WTC11 (cell line): ENCODE measurements around the gene SIPA1L3. TPM values are rescaled to one million over a fixed set of nuclear protein-coding genes. Genes with fewer than 3 reads are reported as not detected.

Experiments
- ATAC-seq: fragments of 200-7000 bp; cut with Tn5 transposase; 2 replicates; pipeline ENCODE4 v1.10.0; 2021; ENCODE audit warnings: mild to moderate bottlenecking, moderate library complexity
- CTCF ChIA-PET: fragments of 300-600 bp; sonication (Branson Sonifier 250); formaldehyde crosslinking; loops from one replicate; lab custom pipeline; 2021; ENCODE audit warnings: antibody characterized with exemption; lab: Charles Lee
- POLR2A ChIA-PET: fragments of 350-600 bp; sonication (Branson Sonifier 250); formaldehyde crosslinking; loops from one replicate; lab custom pipeline; 2021; ENCODE audit warnings: antibody characterized with exemption; lab: Charles Lee
- DNase-seq: peaks from one replicate; pipeline ENCODE4 v3.0.0; 2021; ENCODE audit warnings: low spot score
- H3K27ac Mint-ChIP-seq: 2 replicates; pipeline ENCODE4 v1.8.0; 2021; ENCODE audit warnings: mixed read lengths
- H3K27me3 Mint-ChIP-seq: 2 replicates; pipeline ENCODE4 v1.8.0; 2021; ENCODE audit warnings: low read depth, mild to moderate bottlenecking, moderate library complexity, mixed read lengths
- H3K36me3 Mint-ChIP-seq: 2 replicates; pipeline ENCODE4 v1.8.0; 2021; ENCODE audit warnings: mixed read lengths
- H3K4me1 Mint-ChIP-seq: 2 replicates; pipeline ENCODE4 v1.8.0; 2022; ENCODE audit warnings: mixed read lengths
- H3K4me3 Mint-ChIP-seq: 2 replicates; pipeline ENCODE4 v1.8.0; 2021; ENCODE audit warnings: mild to moderate bottlenecking, moderate library complexity, mixed read lengths
- H3K9me3 Mint-ChIP-seq: 2 replicates; pipeline ENCODE4 v1.8.0; 2021; ENCODE audit warnings: mixed read lengths
- CREB1 ChIP-seq: sonication (generic); formaldehyde crosslinking; IDR thresholded peaks from 2 replicates; pipeline ENCODE4 v1.8.0; 2023; ENCODE audit warnings: mild to moderate bottlenecking, missing genetic modification reagents
- EMX1 ChIP-seq: fragments of 250-450 bp; sonication (Bioruptor Pico); IDR thresholded peaks from 2 replicates; pipeline ENCODE4 v1.8.0; 2021; ENCODE audit warnings: mild to moderate bottlenecking
- GTF2I ChIP-seq: fragments of 250-450 bp; sonication (Bioruptor Pico); conservative IDR thresholded peaks from 2 replicates; pipeline ENCODE4 v1.4.0; 2021; ENCODE audit warnings: mild to moderate bottlenecking
- HMGA2 ChIP-seq: fragments of 250-450 bp; sonication (Bioruptor Pico); IDR thresholded peaks from 2 replicates; pipeline ENCODE4 v1.4.0; 2021; ENCODE audit warnings: mild to moderate bottlenecking, moderate library complexity
- NFATC4 ChIP-seq: fragments of 250-450 bp; sonication (Bioruptor Pico); IDR thresholded peaks from 2 replicates; pipeline ENCODE4 v1.9.0; 2021; ENCODE audit warnings: mild to moderate bottlenecking
- OVOL2 ChIP-seq: fragments of 250-450 bp; sonication (Bioruptor Pico); IDR thresholded peaks from 2 replicates; pipeline ENCODE4 v1.9.0; 2021; ENCODE audit warnings: mild to moderate bottlenecking, borderline replicate concordance
- PREB ChIP-seq: sonication (generic); formaldehyde crosslinking; IDR thresholded peaks from 2 replicates; pipeline ENCODE4 v1.8.1; 2022; ENCODE audit warnings: mild to moderate bottlenecking, missing genetic modification reagents, moderate library complexity, borderline replicate concordance
- PRRX2 ChIP-seq: fragments of 250-450 bp; sonication (Bioruptor Pico); IDR thresholded peaks from 2 replicates; pipeline ENCODE4 v1.8.0; 2021; ENCODE audit warnings: mild to moderate bottlenecking
- SMAD4 ChIP-seq: sonication (generic); formaldehyde crosslinking; IDR thresholded peaks from 2 replicates; pipeline ENCODE4 v1.8.0; 2022; ENCODE audit warnings: mild to moderate bottlenecking, missing genetic modification reagents
- TEAD1 ChIP-seq: sonication (generic); formaldehyde crosslinking; IDR thresholded peaks from 2 replicates; pipeline ENCODE4 v1.8.0; 2022; ENCODE audit warnings: mild to moderate bottlenecking, missing genetic modification reagents
- TEAD4 ChIP-seq: sonication (generic); formaldehyde crosslinking; IDR thresholded peaks from 2 replicates; pipeline ENCODE4 v1.8.0; 2022; ENCODE audit warnings: mild to moderate bottlenecking, missing genetic modification reagents
- TP53 ChIP-seq: sonication (generic); formaldehyde crosslinking; IDR thresholded peaks from 2 replicates; pipeline ENCODE4 v1.8.1; 2023; ENCODE audit warnings: mild to moderate bottlenecking, missing genetic modification reagents
- USF1 ChIP-seq: sonication (generic); formaldehyde crosslinking; IDR thresholded peaks from 2 replicates; pipeline ENCODE4 v1.8.0; 2022; ENCODE audit warnings: mild to moderate bottlenecking, missing genetic modification reagents
- USF2 ChIP-seq: sonication (generic); formaldehyde crosslinking; IDR thresholded peaks from 2 replicates; pipeline ENCODE4 v1.8.1; 2023; ENCODE audit warnings: mild to moderate bottlenecking, missing genetic modification reagents, moderate library complexity
- ZNF416 ChIP-seq: fragments of 250-450 bp; sonication (Bioruptor Pico); IDR thresholded peaks from 2 replicates; pipeline ENCODE4 v1.9.0; 2021; ENCODE audit warnings: mild to moderate bottlenecking, inconsistent platforms
- ZNF425 ChIP-seq: fragments of 250-450 bp; sonication (Bioruptor Pico); conservative IDR thresholded peaks from 2 replicates; pipeline ENCODE4 v1.9.0; 2021; ENCODE audit warnings: mild to moderate bottlenecking
- ZNF671 ChIP-seq: fragments of 250-450 bp; sonication (Bioruptor Pico); IDR thresholded peaks from 2 replicates; pipeline ENCODE4 v1.8.0; 2021; ENCODE audit warnings: mild to moderate bottlenecking
- total RNA-seq: library from RNA; stranded (reverse); gene quantifications from 3 replicates; pipeline ENCODE4 v1.2.3, GENCODE V29; 2021
- TF ChIP-seq, protein P1 (sequence below): sonication (generic); formaldehyde crosslinking; IDR thresholded peaks from 2 replicates; pipeline ENCODE4 v1.8.0; 2023; ENCODE audit warnings: missing genetic modification reagents, mild to moderate bottlenecking, borderline replicate concordance
- TF ChIP-seq, protein P2 (sequence below): sonication (generic); formaldehyde crosslinking; IDR thresholded peaks from 2 replicates; pipeline ENCODE4 v1.8.1; 2022; ENCODE audit warnings: low read depth, missing genetic modification reagents, borderline replicate concordance

The SIPA1L3 gene
- total RNA-seq, 1 experiment from 2014 or later, result 41.5 TPM

DNA sequence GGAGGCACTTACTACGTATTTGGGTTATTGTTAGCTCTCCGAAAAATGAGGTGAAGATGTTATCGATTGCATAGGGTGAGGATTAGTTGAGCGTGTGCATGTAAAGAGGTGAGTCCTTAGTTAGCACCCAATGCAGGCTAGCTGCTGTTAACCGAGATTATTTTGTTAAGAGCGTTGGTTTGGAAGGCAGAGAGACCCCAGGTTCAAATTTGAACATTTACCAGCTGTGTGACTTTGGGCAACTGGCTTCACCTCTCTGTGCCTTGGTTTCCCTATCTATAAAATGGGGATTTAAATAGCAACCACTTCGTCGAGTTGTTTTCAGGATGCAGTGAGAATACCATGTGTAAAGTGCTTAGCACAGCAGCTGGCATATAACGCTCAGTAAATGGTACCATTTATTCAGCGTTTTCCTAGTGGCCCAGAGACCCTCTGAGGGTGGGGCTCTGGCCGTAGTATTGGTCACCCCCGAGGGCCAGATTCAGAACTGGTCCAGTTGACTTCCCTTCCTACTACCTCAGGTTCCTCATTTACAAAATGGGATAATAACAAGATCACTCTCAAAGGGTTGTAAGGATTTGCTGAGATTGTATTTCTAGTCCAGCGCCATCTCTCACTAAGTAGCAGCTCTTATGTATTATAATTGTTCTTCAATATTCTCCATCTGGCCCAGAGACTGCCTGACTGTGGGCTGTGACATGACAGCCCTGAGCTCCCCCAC lies 887 bp downstream of the SIPA1L3 start:
- H3K27ac Mint-ChIP-seq, result no peak overlapping the region
- no peak for ATAC-seq
- no peaks in the 10 kb centered on the region for H3K9me3 Mint-ChIP-seq
- H3K27me3 Mint-ChIP-seq, result no peaks in the 10 kb centered on the region; the same call in 1 of the 2 replicates
- POLR2A ChIA-PET, result interaction anchor here (0.9 to 2.8 kb wide), 11 partner anchors 11 to 480 kb away, joined by 3 to 31 read pairs (median 5); partner anchors contain the start of genes GGN, PSMD8, SPINT2 and ZNF573
- H3K4me3 Mint-ChIP-seq, result peak overlapping the region; percentile 90
- H3K4me1 Mint-ChIP-seq, result peaks cover 46% of the 10 kb centered on the region
- no peak for TF ChIP-seq TEAD1 (CRISPR knock-in tag)
- no peak; the same call in 1 of the 2 replicates for TF ChIP-seq GTF2I
- no peak for TF ChIP-seq HMGA2 (CRISPR knock-in tag)
- no peak for TF ChIP-seq USF2 (CRISPR knock-in tag)
- TF ChIP-seq, protein P1, sequence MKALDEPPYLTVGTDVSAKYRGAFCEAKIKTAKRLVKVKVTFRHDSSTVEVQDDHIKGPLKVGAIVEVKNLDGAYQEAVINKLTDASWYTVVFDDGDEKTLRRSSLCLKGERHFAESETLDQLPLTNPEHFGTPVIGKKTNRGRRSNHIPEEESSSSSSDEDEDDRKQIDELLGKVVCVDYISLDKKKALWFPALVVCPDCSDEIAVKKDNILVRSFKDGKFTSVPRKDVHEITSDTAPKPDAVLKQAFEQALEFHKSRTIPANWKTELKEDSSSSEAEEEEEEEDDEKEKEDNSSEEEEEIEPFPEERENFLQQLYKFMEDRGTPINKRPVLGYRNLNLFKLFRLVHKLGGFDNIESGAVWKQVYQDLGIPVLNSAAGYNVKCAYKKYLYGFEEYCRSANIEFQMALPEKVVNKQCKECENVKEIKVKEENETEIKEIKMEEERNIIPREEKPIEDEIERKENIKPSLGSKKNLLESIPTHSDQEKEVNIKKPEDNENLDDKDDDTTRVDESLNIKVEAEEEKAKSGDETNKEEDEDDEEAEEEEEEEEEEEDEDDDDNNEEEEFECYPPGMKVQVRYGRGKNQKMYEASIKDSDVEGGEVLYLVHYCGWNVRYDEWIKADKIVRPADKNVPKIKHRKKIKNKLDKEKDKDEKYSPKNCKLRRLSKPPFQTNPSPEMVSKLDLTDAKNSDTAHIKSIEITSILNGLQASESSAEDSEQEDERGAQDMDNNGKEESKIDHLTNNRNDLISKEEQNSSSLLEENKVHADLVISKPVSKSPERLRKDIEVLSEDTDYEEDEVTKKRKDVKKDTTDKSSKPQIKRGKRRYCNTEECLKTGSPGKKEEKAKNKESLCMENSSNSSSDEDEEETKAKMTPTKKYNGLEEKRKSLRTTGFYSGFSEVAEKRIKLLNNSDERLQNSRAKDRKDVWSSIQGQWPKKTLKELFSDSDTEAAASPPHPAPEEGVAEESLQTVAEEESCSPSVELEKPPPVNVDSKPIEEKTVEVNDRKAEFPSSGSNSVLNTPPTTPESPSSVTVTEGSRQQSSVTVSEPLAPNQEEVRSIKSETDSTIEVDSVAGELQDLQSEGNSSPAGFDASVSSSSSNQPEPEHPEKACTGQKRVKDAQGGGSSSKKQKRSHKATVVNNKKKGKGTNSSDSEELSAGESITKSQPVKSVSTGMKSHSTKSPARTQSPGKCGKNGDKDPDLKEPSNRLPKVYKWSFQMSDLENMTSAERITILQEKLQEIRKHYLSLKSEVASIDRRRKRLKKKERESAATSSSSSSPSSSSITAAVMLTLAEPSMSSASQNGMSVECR, result no peak
- TF ChIP-seq PREB (CRISPR knock-in tag), result no peak
- TF ChIP-seq EMX1 (CRISPR knock-in tag), result no peak
- TF ChIP-seq PRRX2, result no peak
- no peak for TF ChIP-seq TEAD4 (CRISPR knock-in tag)
- no peak for TF ChIP-seq NFATC4 (CRISPR knock-in tag)
- no peak for TF ChIP-seq SMAD4 (CRISPR knock-in tag)
- TF ChIP-seq TP53 (CRISPR knock-in tag), result no peak
- TF ChIP-seq, protein P2, sequence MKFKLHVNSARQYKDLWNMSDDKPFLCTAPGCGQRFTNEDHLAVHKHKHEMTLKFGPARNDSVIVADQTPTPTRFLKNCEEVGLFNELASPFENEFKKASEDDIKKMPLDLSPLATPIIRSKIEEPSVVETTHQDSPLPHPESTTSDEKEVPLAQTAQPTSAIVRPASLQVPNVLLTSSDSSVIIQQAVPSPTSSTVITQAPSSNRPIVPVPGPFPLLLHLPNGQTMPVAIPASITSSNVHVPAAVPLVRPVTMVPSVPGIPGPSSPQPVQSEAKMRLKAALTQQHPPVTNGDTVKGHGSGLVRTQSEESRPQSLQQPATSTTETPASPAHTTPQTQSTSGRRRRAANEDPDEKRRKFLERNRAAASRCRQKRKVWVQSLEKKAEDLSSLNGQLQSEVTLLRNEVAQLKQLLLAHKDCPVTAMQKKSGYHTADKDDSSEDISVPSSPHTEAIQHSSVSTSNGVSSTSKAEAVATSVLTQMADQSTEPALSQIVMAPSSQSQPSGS (CRISPR knock-in tag), result no peak
- no peak for TF ChIP-seq ZNF416
- CTCF ChIA-PET, result interaction anchor here (0.8 to 6.6 kb wide), 12 partner anchors 9 to 495 kb away, joined by 3 to 75 read pairs (median 6); partner anchors contain the start of gene FAM98C
- H3K36me3 Mint-ChIP-seq, result no peaks in the 10 kb centered on the region
- DNase-seq, result no peak

DNA sequence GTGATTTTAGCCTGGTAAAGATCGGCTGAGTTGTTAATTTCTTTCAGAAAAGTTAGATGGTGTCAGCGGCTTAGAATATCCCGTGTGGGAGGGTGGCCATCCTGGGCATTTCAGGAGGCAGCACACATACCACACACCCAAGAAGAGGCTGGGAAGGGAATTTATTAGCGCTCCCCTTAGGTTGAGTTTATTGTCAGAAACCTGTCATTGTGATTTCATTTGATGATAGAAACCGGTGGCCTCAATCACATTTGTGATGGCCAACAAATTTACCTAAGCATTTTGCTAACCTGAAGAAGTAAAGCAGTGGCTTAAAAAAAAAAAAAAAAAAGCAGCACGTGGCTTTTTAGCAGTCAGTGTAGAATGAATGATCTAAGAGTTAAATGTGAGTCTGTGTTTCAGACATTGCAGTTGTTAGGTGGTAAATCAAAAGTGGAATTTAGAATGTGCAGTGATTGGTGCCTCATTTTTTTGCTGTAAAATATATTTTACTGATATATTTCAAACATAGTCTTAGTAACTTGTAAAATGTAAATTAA lies 2.7 kb downstream of the SIPA1L3 start:
- Mint-ChIP-seq H3K4me3 (no peak overlapping the region), H3K4me1 (peaks cover 53% of the 10 kb centered on the region), H3K27me3 (no peaks in the 10 kb centered on the region; the same call in 1 of the 2 replicates), H3K36me3 (no peaks in the 10 kb centered on the region), H3K27ac (no peak overlapping the region; the same call in 1 of the 2 replicates)
- ATAC-seq (no peak), DNase-seq (no peak)
- ChIA-PET CTCF (interaction anchor here (0.5 to 1.0 kb wide), 3 partner anchors 77 to 186 kb away, joined by 3 read pairs; no protein-coding TSS in a partner anchor), POLR2A (no interaction called here)
- no peak for TF ChIP-seq USF1 (CRISPR knock-in tag)
- TF ChIP-seq CREB1 (CRISPR knock-in tag), result no peak
- TF ChIP-seq, protein P2 (CRISPR knock-in tag), result no peak
- TF ChIP-seq OVOL2 (CRISPR knock-in tag), result no peak
- no peak for TF ChIP-seq ZNF425 (CRISPR knock-in tag)
- TF ChIP-seq ZNF671, result no peak
- TF ChIP-seq, all 79 proteins: peak for 0
- H3K9me3 Mint-ChIP-seq, result no peaks in the 10 kb centered on the region
